ENCODE measurements around the gene SET. TPM values are rescaled to one million over a fixed set of nuclear protein-coding genes. Genes with fewer than 3 reads are reported as not detected.

The SET gene
- polyA plus RNA-seq, 3 donors = 571 to 647 (median 631) TPM

DNA sequence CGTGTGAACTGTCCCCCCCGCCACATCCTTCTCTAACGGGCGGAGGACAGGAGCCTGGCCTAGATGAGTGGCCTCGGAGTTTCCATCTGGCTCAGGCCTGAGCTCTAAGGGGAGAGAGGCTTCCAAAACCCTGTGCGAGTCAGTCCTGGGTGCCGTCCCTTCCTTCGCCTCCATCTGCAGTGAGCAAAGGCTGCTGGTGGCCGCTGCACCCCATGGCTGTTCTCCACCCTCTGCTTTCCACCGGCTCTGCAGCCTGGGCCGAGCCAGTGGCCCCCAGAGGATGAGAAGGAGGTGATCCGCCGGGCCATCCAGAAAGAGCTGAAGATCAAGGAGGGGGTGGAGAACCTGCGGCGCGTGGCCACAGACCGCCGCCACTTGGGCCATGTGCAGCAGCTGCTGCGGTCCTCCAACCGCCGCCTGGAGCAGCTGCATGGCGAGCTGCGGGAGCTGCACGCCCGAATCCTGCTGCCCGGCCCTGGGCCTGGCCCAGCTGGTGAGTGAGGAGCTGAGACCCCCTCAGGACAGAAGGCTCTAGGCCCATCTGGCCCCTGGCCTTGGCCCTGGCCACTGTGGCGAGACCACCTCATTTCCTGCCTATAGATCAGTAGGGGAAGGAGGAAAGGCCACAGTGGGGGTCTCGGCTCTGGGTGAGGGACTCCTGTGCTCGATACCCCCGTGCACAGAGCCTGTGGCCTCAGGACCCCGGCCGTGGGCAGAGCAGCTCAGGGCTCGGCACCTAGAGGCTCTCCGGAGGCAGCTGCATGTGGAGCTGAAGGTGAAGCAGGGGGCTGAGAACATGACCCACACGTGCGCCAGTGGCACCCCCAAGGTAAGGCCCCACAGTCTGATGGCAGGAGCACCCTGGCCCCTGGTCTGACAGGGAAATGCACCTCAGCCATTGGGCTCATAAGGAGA lies 16.3 kb downstream of the SET start:
- no peak for DNase-seq

DNA sequence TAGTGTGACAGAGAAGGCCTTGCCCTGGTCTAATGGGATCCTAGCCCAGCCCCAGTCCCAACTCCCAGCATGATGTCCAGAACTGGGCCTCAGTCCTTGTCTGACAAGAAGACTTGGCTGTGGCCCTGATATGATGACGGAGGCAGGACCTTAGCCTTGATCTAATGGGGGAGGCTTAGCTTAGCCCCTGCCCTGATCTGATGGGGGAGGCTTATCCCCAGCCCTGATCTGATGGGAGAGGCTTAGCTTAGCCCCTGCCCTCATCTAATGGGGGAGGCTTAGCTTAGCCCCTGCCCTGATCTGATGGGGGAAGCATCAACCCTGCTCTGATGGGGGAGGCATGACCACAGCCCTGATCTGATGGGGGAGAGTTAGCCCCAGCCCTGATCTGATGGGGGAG lies 17.0 kb downstream of the SET start:
- DNase-seq = no peak

DNA sequence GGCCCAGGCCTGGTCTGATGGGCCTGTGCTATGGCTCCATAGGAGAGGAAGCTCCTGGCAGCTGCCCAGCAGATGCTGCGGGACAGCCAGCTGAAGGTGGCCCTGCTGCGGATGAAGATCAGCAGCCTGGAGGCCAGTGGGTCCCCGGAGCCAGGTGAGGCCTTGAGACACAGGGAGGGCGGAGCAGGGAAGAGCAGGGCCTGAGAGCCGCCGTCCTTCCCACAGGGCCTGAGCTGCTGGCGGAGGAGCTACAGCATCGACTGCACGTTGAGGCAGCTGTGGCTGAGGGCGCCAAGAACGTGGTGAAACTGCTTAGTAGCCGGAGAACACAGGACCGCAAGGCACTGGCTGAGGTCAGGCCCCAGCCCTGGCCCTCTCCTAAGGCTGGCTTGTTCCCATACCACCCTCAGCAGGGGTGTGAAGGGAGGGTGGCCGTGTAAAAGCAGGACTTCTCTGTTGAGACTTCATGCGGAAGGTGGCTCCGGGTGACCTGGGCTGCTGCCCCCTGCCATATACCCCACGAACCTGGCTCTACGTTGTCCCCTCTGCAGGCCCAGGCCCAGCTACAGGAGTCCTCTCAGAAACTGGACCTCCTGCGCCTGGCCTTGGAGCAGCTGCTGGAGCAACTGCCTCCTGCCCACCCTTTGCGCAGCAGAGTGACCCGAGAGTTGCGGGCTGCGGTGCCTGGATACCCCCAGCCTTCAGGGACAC lies 17.8 kb downstream of the SET start:
- no peak for DNase-seq

DNA sequence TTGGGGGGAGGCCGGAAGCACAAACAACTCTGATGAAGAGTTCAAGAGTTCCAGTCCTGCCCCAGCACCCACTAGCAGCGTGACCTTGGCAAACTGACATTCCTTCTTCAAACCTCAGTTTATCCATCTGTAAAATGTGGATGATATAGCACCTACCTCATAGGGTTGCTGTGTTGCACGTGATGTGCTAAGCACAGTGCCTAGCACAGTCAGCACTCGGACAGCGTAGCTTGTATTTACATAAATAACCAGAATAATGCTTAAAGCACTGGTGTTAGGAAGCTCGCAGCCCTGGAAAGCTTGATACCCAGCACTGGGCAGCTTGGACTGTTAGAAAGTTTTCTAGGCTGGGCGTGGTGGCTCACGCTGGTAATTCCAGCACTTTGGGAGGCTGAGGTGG lies 18.4 kb downstream of the SET start:
- no peak for DNase-seq

DNA sequence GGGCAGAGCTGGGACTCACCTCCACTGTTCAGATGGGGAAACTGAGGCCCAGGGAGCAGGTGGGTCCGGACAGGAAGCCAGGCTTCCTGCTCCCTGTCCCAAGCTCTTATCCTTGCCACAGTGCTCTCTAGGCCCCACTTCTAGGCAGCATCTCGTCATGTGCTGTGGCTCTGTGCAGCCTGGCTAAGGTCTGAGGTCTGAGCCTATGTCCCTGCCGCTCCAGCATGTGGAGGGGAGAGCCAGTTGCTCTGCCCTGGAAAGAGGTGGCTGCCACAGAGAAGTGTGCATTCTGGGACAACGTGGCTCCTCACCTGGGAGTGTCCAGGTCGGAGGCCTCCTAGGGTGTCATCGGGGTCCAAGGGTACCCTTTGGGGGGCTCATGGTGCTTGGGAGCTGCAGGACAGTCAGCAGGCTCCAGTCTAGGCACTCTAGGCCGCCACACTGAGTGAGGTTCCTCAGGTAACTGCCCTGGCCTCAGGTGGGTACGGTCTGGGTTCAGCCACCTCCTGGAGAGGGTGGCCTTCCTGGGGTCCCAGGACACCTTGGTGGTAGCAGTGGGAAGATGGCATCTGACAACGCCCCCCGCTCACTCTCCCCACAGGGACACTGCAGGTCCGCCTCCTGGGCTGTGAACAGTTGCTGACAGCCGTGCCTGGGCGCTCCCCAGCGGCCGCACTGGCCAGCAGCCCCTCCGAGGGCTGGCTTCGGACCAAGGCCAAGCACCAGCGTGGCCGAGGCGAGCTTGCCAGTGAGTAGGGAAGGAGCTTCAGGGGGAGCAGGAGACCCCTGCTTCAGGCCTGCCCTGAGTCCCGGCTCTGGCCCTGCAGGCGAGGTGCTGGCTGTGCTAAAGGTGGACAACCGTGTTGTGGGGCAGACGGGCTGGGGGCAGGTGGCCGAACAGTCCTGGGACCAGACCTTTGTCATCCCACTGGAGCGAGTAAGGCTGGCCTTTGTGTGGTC lies 23.7 kb downstream of the SET start:
- no peak for DNase-seq

DNA sequence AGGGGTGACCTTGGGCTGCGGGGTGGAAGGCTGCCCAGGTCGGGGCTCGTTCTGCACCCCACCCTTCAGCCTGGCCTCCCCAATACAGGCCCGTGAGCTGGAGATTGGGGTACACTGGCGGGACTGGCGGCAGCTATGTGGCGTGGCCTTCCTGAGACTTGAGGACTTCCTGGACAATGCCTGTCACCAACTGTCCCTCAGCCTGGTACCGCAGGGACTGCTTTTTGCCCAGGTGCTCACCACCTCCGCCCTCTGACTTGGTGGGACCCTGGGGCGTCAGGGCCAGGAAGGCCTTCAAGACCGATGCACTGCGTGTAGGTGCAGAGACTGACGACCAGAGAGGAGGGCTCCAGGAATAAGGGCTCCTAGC lies 24.4 kb downstream of the SET start:
- no peak for DNase-seq

DNA sequence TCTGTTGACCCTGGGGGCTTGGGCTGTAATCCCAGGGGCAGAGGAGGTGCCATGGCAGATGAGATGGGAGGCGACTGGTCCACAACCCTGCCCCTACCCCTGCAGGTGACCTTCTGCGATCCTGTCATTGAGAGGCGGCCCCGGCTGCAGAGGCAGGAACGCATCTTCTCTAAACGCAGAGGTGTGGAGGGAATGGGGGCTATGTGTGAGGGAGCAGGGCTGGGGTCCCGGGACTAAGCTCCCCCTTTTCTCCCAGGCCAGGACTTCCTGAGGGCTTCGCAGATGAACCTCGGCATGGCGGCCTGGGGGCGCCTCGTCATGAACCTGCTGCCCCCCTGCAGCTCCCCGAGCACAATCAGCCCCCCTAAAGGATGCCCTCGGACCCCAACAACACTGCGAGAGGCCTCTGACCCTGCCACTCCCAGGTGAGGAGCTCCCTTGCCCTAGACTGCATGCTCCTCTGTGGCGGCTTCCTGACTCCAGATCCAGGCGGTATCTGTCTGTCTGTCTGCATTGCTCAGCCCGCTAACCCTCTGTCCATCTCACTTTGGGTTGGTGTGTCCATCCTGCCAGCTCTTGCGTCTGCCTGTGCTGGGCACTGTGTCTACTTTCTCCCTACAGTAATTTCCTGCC lies 25.0 kb downstream of the SET start:
- DNase-seq = no peak

DNA sequence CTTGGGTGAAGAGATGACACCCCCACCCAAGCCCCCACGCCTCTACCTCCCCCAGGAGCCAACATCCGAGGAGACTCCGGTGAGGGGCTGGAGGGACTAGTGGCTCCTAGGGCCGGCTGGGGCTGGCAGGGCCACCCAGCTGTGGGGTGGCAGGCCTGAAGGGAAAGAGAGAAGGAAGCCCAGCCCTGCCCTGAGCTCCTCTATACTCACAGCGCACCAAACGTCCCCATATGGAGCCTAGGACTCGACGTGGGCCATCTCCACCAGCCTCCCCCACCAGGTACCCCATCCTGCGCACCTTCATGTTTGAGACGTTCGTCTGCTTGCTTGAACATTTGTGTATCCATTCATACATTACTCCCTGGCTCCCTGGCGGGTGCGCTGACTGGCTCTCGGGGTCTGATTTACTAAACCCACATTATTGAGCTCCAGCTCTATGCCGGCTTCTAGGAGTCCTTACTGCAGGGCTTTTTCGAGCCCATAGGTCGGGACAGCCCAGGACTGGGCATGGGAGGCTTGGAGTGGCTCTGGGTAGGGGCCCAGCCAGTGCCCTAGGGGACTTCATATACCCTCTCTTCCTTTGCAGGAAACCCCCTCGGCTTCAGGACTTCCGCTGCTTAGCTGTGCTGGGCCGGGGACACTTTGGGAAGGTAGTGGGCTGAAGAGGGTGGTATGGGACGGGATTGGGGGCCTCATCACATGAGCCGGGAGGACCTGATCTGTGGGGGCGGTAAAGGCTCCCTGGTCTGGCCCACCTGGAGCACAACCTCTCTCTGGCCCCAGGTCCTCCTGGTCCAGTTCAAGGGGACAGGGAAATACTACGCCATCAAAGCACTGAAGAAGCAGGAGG lies 25.8 kb downstream of the SET start:
- no peak for DNase-seq

DNA sequence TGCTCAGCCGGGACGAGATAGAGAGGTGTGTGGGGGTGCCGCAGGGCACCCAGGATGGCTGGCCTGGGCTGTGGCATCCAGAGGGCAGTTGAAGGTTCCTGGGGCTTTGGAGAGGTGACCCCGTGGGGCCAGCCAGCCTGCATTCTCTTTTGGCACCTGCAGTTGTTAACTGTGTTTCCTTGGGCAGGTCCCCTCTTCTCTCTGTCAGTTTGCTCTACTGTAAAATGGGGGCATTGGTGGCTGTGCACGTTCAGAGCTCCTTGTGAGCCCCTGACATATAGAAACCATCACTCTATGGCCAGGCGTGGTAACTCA lies 26.4 kb downstream of the SET start:
- DNase-seq = no peak

DNA sequence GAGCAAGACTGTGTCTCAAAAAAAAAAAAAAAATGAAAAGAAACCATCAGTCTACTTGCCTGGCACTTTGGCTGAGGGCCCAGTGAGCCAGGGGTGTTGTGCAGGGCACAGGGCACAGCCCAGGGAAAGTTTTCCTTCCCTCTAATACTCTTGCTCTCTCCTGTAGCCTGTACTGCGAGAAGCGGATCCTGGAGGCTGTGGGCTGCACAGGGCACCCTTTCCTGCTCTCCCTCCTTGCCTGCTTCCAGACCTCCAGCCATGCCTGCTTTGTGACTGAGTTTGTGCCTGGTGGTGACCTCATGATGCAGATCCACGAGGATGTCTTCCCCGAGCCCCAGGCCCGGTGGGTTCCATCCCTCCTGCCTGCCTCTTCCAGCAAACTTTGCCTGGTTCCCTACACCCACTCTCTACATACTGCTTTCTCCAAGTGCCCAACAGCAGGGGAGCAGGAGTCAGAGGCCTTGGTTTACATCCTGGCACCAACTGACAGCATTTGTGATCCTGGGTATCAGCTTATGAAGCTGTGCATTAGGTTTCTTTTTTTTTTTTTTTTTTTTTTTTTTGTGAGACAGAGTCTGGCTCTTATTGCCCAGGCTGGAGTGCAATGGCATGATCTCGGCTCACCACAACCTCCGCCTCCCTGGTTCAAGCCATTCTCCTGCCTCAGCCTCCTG lies 27.7 kb downstream of the SET start:
- no peak for DNase-seq

DNA sequence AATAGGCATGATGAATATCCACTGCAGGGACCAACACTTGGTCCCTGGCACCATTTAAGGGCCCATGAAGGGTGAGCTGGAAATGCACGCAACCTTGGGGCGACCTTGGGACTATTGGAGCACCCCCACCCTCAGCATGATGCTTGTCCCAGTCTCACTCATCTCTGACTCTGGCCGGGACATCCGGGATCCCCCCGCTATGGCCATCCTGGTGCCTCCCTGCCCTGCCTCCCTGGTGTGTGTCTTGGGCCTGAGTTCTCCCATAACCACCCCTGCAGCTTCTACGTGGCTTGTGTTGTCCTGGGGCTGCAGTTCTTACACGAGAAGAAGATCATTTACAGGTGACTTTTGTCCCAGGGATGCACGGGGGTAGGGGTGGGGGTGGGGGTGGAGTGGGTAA lies 29.0 kb downstream of the SET start:
- DNase-seq = no peak

DNA sequence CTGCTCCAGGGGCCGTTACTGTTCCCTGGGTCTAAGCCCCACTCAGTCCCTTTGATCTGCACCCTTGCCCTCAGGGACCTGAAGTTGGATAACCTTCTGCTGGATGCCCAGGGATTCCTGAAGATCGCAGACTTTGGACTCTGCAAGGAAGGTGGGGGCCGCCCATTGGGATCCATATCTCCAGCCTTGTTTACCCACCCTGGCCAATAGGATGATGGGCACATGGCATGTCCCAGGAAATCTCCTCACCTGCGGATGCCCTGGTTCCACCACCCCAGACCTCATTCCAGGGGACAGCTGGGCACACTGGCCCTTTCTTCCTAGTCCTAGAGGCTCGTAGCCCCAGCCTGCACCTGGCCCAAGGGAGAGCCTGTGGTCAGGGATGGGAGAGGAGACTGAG lies 29.5 kb downstream of the SET start:
- no peak for DNase-seq

DNA sequence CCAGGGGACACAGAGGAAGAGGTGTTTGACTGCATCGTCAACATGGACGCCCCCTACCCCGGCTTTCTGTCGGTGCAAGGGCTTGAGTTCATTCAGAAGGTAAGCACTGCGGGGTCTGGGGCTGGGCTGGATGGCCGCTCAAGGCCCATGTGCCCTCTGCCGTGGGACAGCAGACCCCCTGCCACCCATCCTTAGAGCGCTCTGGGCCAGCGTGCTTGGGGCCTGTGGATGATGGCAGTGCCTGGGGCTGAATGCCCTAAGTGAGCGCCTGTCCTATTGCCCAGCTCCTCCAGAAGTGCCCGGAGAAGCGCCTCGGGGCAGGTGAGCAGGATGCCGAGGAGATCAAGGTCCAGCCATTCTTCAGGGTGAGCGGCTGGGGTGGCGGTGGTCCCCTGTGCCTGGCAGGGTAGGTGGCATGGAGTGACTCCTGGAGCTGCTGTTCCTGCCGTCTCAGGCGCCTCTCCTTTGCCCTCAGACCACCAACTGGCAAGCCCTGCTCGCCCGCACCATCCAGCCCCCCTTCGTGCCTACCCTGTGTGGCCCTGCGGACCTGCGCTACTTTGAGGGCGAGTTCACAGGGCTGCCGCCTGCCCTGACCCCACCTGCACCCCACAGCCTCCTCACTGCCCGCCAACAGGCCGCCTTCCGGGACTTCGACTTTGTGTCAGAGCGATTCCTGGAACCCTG lies 31.0 kb downstream of the SET start:
- DNase-seq = no peak

DNA sequence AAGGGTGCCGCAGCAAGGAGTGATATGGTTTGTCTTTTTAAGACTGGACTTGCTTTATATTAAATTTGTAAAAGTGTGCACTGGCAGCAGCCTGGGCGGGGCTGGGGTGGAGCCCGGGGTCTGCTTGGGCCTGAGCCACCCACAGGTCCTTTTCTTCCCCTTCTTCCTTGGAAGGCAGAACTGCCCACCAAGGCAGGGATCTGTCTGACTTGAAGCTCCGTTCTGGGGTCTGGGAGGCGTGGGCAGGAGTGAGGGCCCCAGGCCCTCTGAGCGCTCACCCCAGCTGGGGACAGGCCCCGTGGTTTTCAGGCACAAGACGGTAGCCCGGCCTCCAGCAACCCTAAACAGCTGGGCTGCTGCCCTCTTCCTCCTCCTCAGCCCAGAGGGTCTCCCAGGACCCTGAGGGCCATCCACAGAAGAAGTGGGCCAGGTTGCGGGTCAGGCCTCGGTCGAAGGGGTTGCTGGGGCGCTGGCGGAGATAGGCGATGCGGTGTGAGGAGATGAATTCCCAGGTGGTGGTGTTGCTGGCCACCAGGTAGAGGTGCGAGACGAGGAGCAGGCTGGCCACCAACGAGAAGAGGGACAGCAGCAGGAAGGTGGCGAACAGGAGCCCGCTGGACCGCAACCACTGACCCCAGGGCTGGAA lies 31.9 kb downstream of the SET start:
- no peak for DNase-seq

DNA sequence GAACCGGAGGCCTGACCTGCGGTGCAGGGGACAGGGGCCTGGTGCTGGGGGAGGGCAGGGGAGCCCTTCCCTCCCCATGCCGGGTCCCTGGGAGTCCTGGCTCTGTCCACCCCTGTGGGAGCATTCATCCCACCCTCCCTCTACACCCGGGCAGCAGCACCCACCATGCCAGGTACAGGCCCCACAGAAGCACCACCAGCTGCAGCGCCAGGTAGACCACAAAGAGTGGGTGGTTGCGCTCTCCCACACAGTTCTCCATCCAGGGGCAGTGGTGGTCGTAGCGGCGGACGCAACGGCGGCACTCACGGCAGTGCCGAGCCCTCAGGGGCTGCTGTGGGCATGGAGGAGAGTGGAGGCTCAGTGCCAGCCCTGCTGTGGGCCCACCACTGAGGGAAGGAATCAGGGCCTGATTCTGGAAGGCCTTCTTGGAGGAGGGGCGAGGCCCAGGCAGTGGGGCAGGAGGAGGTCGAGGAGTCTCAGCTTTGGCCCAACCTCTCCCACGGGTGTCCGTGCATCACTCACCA lies 32.5 kb downstream of the SET start:
- DNase-seq = no peak

DNA sequence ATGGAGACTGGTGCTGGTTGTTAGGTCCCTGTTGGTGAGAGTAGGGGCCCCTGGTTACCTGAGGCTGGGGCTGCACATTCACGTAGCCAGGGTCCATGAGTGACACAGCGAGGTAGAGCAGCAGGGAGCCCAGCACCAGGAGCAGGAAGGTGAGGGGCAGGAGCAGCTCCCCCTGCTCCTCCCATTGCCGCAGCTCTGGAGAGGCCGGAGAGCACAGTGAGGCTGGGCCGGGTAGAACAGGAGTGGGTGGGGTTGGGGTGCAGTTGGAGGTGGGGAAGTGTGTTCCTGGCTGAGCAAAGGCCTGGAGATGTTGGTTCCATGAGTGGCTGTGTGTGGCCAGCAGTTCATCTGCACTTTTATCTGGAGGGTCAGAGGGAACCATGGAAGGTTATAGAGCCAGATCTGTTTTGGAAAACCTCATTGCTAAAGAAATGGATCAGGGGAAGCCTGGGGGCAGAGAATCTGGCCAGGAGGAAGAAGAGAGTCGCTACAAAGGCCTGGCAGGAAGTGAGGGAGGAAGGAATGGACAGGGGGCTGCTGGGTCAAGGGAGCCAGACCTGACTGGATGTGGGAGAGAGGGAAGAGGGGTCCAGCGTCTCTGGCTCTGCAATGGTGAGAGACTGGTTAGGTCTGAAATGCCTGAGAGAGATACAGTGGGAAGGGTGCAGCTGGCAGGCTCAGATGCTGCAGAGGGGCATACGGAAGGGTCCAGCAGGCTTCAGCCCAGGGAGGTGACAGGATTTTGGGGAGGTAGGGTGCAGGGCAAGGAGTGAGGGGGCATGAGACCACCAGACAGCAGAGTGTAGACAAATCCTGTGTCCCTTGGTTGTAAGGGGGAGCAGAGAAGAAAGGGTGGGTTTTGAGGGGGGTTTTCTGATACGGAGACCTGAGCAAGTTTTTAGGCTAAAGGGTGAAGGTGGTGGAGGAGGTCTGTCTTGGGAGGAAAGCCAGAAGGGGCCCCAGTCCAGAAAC lies 33.6 kb downstream of the SET start:
- DNase-seq = no peak

DNA sequence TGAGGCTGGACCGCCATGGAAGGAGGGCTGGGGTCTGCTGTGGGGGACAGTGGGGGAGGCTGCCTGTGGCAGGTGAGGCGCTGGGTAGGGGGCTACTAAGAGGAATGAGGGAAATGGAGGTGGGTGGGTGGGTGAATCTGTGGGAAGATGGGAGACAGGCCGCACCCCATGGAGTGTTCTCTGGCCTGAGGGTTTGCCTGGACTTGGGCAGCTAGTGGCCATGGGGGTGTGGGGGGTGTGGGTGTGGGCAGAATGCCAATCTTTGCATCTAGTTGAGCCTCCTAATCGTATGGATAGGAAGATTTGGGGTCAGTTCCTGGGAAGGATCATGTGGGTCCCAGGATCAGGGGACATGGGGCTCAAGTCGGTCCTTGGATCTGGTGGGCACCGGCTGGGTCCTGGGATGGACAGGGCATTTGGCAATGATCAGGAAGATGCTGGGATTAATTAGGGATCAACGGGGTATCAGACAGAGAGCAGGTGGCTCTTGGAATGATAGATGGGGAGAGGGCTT lies 34.4 kb downstream of the SET start:
- DNase-seq = no peak

Data from renal pelvis (tissue), 4 donors.